BJ (cell line): ENCODE measurements around the gene MAP1LC3A. TPM values are rescaled to one million over a fixed set of nuclear protein-coding genes. Genes with fewer than 3 reads are reported as not detected.

Source experiments
- CTCF ChIA-PET: fragments of 350-600 bp; formaldehyde crosslinking; extraction: SDS; loops from one replicate; lab custom pipeline; 2021; ENCODE audit warnings: antibody characterized with exemption, inconsistent platforms; lab: Yijun Ruan, JAX
- POLR2A ChIA-PET: fragments of 300-600 bp; sonication (Branson Sonifier 250); formaldehyde crosslinking; extraction: SDS; loops from one replicate; lab custom pipeline; 2021; ENCODE audit warnings: antibody characterized with exemption; lab: Charles Lee
- DNase-seq: peaks from one replicate; pipeline ENCODE4 v3.0.0-alpha.2; 2011; ENCODE audit warnings: low read depth
- H3K27me3 ChIP-seq: 2 replicates; pipeline ENCODE4 v1.6.0; 2011; ENCODE audit warnings: low read length; ENCODE audit not compliant: control insufficient read depth, insufficient read depth
- H3K36me3 ChIP-seq: 2 replicates; pipeline ENCODE4 v1.5.1; 2011; ENCODE audit warnings: low read length; ENCODE audit not compliant: control insufficient read depth, insufficient read depth
- H3K4me3 ChIP-seq: 2 replicates; pipeline ENCODE4 v1.5.1; 2011; ENCODE audit warnings: low read depth, mild to moderate bottlenecking, control low read depth, low read length
- polyA plus RNA-seq: library from polyadenylated mRNA; depleted of rRNA; stranded (reverse); fragments of >200 nt; gene quantifications from 2 replicates; pipeline ENCODE4 v1.2.3, GENCODE V29; 2011
- TF ChIP-seq, protein P1 (sequence below): IDR thresholded peaks from 2 replicates; pipeline ENCODE4 v1.5.1; 2011; ENCODE audit warnings: low read depth, mild to moderate bottlenecking, control low read depth, inconsistent platforms, low read length, moderate library complexity; ENCODE audit not compliant: insufficient read depth

MAP1LC3A gene
- polyA plus RNA-seq, 1 experiment, result 33.7 TPM

GRCh38 chr20:34575271-34575670 lies 16.8 kb downstream of the MAP1LC3A start:
- Histone ChIP-seq H3K27me3 (no peaks in the 10 kb centered on the region), H3K4me3 (no peak overlapping the region), H3K36me3 (peaks cover 4% of the 10 kb centered on the region)
- TF ChIP-seq, protein P1, sequence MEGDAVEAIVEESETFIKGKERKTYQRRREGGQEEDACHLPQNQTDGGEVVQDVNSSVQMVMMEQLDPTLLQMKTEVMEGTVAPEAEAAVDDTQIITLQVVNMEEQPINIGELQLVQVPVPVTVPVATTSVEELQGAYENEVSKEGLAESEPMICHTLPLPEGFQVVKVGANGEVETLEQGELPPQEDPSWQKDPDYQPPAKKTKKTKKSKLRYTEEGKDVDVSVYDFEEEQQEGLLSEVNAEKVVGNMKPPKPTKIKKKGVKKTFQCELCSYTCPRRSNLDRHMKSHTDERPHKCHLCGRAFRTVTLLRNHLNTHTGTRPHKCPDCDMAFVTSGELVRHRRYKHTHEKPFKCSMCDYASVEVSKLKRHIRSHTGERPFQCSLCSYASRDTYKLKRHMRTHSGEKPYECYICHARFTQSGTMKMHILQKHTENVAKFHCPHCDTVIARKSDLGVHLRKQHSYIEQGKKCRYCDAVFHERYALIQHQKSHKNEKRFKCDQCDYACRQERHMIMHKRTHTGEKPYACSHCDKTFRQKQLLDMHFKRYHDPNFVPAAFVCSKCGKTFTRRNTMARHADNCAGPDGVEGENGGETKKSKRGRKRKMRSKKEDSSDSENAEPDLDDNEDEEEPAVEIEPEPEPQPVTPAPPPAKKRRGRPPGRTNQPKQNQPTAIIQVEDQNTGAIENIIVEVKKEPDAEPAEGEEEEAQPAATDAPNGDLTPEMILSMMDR, result no peak
- DNase-seq, result no peak
- POLR2A ChIA-PET, result no interaction called here
- CTCF ChIA-PET, result interaction anchor here (0.5 kb wide), 1 partner anchor 77 kb away, joined by 3 read pairs; no protein-coding TSS in a partner anchor

GRCh38 chr20:34575756-34576155 lies 17.2 kb downstream of the MAP1LC3A start:
- H3K4me3 ChIP-seq, result no peak overlapping the region
- ChIA-PET POLR2A (no interaction called here), CTCF (no interaction called here)
- DNase-seq, result no peak
- TF ChIP-seq, protein P1, result no peak
- H3K36me3 ChIP-seq, result peaks cover 4% of the 10 kb centered on the region
- H3K27me3 ChIP-seq, result no peaks in the 10 kb centered on the region

GRCh38 chr20:34577061-34577460 lies 18.5 kb downstream of the MAP1LC3A start:
- POLR2A ChIA-PET, result no interaction called here

GRCh38 chr20:34578025-34578424 lies 19.5 kb downstream of the MAP1LC3A start:
- DNase-seq, result no peak
- TF ChIP-seq, protein P1, result no peak
- H3K36me3 ChIP-seq, result peaks cover 4% of the 10 kb centered on the region
- no peaks in the 10 kb centered on the region for H3K27me3 ChIP-seq
- ChIA-PET CTCF (interaction anchor here (1.1 to 4.0 kb wide), 5 partner anchors 103 to 191 kb away, joined by 3 to 50 read pairs (median 7); no protein-coding TSS in a partner anchor), POLR2A (no interaction called here)
- H3K4me3 ChIP-seq, result no peak overlapping the region

More at GRCh38 chr20:34577061-34577460, 18.5 kb downstream of the MAP1LC3A start:
- TF ChIP-seq, protein P1, result no peak
- Histone ChIP-seq H3K36me3 (peaks cover 4% of the 10 kb centered on the region), H3K27me3 (no peaks in the 10 kb centered on the region), H3K4me3 (no peak overlapping the region)
- CTCF ChIA-PET, result interaction anchor here (3.3 to 4.0 kb wide), 2 partner anchors 130 to 192 kb away, joined by 22 to 50 read pairs; no protein-coding TSS in a partner anchor
- no peak for DNase-seq

DNA sequence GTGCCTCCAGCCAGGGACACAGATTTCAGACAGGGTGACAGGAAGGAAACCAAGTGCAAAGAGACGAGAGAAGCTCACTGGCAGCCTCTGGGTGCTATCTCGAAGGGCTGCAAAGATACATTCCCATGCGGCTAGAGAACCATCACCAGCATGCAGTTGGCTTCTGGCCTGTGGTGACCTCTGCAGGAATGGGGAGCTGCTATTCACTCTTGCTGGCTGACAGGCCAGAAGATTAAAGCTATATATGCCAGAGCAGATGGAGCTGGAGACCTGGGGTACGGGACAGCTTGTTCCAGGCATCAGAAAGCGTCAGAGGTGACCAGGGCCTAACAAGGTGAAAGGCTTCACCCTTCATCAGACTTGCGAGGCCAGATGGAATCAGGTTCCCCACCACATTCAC lies 20.0 kb downstream of the MAP1LC3A start:
- POLR2A ChIA-PET, result no interaction called here
- peaks cover 4% of the 10 kb centered on the region for H3K36me3 ChIP-seq
- no peak overlapping the region for H3K4me3 ChIP-seq
- CTCF ChIA-PET, result interaction anchor here (0.7 to 4.0 kb wide), 11 partner anchors 13 to 264 kb away, joined by 3 to 50 read pairs (median 3); no protein-coding TSS in a partner anchor
- DNase-seq, result no peak
- TF ChIP-seq, protein P1, result no peak
- no peaks in the 10 kb centered on the region for H3K27me3 ChIP-seq
